Activated T-cell treated with anti-CD3 and anti-CD28 coated beads for 24 hours (primary cell): ENCODE results near the gene ROBO1.
"Not testable (repeated sequence)": the region's sequence is repeated elsewhere in the genome, so short reads cannot be mapped to it uniquely, and the experiment has no call there.

Experiments used
- DNase-seq: peaks from one replicate; pipeline ENCODE4 v3.0.0-alpha.2; 2020; ENCODE audit warnings: low read depth

The ROBO1 gene

DNA sequence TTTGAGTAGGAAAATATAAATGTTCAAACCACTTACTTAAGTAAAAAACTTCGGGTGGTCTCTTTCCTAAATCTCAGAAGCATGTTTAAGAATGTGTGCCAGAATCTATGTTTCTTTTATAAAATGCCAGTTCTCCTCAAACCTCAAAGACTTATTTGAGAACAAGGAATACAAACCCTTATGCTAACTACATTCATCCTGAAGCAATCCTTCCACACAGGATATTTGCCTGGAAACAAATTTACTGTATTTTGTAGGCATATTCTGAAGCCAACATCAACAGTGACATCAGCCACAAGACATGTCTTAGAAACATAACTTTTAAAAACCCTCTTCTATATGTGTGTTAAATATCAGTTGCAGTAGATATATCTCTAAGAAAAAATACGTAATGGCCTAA is 1077.0 kb downstream of the ROBO1 start:
- DNase-seq = no peak

DNA sequence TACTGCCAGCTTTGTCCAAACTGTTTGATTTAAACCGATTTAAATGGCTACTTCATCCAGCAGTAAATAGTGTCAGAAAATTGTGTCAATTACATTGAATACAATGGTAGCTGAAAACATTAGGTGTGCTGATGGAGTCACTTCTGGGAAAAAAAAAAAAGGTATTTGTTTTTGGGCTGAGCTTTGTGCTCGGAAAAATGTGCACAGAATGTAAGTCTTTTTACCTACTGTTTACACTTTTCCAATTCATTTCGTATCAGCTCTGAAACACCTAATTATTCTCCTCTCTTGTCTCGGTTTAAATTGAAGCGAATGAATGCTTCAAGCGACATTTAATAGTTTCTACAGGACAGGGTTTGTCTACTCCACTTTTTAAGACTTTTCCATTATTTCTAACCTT is 1078.4 kb downstream of the ROBO1 start:
- no peak for DNase-seq

DNA sequence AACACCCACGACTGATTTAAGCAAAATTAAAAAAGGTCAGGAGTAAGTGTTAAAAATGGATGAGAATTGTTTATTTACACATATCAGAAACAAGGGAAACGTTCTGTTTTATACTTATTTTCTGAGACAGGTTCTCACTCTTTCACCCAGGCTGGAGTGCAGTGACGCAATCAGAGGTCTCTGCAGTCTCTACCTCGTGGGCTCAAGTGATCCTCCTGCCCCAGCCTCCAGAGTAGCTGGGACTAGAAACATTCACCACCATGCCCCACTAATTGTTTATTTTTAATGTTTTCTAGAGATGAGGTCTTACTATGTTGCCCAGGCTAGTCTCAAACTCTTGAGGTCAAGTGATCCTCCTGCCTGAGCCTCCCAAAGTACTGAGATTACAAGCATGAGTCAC is 1080.3 kb downstream of the ROBO1 start:
- DNase-seq = no peak

DNA sequence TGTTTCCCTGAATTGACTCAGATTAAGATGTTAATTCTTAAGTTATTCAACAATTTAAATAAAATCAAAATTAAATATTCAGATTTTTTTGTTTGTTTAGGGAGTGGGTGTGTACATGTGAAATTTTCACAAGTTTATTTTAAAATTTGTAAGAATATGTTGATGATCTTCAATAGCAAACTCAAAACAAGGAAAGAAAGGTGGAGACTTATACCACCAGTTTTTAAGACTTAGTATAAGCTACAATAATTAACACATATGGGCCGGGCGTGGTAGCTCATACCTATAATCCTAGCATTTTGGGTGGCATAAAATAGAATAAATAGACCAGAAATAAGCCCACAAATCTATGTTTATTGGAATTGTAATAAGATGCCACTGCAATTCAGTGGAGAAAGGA is 1084.5 kb downstream of the ROBO1 start:
- no peak for DNase-seq

DNA sequence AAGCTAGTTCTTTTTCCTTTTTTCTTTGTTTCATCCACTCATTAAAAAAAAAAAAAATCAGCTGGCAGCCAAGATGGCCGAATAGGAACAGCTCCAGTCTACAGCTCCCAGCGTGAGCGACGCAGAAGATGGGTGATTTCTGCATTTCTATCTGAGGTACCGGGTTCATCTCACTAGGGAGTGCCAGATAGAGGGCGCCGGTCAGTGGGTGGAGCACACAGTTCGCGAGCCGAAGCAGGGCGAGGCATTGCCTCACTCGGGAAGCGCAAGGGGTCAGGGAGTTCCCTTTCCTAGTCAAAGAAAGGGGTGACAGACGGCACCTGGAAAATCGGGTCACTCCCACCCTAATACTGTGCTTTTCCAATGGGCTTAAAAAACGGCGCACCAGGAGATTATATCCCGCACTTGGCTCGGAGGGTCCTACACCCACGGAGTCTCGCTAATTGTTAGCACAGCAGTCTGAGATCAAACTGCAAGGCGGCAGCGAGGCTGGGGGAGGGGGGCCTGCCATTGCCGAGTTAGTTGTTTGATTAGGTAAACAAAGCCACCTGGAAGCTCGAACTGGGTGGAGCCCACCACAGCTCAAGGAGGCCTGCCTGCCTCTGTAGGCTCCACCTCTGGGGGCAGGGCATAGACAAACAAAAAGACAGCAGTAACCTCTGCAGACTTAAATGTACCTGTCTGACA is 1092.5 kb downstream of the ROBO1 start:
- not testable (repeated sequence) for DNase-seq

DNA sequence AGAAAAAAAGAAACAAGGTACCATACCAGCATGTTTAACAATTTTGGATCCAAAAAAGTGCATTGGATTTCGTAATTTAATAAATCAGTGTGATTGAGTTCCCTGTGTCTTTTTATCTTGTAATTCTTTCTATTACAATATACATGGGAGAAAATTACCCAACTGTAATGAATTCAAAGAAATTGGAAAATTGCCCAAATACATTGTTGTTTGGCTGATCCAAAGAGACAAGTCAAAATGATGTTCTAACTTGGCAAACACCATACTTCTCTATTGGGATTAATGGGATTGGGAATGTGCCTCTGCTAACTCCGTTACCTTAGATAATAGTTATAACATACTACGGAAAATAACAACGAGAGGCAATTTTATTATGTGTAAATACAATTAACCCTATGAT is 1097.1 kb downstream of the ROBO1 start:
- no peak for DNase-seq

DNA sequence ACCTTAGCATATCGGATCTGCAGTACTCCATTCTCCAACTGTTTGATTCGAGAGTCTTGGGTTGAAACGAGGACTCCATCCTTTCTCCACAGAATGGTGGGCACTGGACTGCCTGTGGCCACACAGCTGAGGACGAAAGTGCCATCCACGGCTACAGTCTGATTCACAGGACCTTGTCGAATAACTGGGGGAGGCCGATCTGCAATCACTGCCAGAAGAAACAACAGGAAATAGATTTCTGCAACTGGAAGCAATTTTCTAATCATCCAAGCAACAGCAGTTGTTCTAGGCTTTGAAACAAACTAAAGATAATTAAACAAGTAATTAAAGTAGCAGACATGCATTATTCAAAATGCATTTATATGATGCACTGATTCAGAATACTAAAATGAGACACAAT is 1097.7 kb downstream of the ROBO1 start:
- no peak for DNase-seq

DNA sequence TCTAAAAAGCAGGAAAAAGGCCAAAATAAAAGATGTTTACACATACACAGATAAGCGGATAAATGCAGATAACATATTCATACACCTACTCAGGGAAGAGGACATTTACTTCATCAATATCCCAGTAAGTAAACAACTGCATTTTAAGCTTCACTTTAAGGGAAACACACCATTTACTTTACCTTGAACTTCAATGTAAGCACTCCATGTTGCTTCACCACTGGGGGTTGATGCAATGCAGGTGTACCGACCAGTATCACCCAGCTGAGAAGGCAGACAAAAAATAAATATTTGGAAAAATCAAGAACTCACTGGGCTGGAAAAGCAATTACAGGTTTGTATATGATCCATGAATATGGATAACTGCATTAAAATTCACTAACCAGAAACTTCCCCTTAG is 1099.5 kb downstream of the ROBO1 start:
- no peak for DNase-seq

DNA sequence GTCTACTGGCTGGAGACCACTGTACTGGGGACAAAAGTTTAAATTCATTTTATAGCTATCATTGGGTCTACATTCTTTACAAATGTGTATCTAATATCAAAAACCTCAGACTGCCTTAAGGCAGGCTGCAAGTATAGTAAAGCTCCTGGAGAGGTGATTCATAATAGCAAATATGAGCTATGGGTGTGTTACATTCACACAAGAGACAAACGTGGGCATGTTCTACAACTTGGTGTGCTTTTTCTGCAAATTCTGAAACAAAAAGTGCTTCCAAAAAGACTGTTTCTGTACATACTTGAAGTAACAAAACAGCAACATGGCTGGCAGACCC is 1101.4 kb downstream of the ROBO1 start:
- DNase-seq = no peak

DNA sequence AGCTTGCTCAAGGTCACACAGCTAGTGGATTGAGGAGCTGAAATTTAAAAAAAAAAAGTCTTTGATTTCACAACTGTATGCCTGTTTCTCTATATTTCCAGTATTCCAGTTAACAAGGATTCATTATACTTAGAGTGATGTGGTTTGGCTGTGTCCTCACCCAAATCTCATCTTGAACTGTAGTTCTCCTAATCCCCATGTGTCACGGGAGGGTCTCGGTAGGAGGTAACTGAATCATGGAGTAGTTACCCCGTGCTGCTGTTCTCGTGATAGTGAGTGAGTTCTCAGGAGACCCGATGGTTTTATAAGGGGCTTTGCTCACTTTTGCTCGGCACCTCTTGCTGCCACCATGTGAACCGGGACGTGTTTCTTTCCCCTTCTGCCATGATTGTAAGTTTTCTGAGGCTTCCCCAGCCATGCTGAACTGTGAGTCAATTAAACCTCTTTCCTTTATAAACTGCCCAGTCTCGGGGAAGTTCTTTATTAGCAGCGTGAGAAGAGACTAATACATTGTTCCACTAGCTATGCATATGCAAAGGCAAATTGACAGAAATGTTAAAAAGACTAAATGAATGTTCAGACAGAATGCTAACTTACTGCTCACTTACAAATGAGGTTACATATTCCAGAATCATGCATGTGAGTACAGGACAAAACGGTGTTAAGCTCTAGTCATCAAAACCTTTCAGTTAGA is 1101.9 kb downstream of the ROBO1 start:
- no peak for DNase-seq

DNA sequence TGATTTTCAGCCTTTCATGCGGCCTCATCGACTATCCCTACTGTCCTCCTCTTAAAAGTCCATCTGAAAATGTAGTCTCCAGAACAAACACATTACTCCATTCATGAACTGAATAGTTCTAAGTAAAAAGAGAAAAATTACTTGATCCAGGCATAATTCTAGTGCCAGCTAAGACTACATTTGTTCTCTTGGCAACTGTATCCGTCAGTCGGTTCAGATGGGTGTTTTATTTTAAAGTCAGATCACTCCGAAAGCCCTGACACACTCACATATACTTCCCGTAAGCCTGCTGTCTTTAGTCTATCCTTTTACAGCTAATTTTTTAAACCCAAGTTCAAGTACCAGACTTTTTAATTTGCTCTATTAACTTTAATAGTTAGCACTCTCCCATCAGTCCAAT is 1102.7 kb downstream of the ROBO1 start:
- DNase-seq = no peak

DNA sequence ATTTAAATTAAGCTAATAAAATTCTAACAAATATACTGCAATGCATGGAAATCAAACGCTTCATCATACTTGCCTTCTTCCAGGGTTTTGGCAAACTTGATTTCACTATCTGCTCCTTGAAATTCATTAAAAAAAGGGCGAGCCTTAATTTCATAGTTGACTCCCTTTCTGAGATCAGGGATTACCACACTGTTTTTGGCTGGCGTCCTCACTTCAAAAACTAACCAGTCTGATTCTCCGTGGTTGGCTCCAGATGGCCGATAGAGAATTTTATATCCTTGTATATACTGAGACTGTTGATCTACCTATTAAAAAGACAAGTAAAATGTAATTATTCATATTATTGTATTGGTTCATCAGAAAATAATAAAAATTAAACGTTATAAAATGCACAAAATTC is 1106.8 kb downstream of the ROBO1 start:
- no peak for DNase-seq

DNA sequence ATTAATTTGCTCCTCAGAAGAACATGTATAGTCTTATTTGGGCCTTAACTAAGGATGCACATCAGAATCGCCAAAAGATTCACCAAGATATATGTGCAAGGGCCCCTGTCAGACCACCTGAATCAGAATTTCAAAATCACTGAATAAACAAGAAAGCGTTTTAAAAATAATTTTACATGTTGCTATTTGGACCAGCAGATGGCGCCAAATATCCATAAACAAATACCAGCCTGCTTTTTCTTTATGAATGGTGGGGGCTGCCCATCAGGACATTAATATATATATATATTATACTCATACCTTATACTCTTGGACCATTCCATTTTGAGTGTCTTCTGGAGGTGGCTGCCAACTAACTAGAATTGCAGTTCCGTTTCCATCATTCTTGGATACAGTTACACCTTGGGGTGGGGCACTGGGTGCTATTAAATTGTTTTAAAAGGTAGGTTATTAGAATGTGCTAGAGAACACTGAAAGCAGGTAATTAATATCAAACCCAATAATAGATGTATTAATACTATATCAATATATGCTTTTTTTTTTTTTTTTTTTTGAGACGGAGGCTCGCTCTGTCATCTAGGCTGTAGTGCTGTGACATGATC is 1108.3 kb downstream of the ROBO1 start:
- peak; percentile 4 for DNase-seq

DNA sequence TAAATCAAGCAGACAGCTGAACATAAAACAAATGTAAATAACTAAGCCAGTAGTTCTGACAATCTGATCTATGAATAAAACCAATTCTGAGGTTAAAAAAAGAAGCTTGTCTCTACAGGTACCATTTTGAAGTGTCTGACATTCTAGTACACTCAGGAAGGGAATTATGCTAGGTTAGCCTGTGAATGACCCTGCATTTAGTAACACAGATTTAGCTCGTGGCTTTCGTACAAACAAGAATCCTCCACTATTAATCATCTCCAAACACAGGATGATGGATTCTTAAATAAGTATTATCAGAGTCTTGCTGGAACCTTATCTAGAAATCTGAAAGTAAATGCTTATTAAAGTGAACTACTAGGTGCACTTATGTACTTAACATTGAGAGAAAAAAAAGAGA is 1120.1 kb downstream of the ROBO1 start:
- DNase-seq = no peak

DNA sequence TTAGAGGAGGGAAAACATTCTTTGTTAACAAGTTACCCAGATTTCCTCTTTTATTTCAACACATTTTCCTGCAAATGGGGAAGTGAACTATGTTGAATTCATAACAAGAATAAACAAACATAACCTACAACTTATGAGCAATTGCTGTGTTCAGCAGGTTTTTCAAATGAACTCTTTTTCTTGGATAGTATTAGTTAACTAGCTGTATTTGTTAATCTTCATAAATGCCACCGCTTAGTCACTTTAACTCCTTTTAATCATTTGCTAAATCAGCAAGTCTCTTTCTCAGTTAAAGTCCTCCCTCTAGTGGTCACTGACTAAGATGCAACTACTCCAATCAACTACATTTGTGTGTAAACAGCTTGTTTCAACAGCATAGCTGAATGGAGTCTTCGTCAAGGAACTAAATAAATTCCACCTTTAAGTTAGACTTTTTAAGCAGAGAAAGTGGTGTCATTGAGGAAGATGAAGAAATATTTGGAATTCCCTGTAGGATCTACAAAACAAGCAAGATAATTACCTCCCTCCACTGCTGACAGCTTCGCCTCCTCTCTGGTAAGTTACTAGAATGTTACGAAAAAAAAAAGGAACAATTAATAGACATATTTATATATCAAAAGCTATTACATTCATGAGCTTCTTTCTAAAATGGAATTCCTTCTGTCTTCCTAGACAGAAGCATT is 1122.0 kb downstream of the ROBO1 start:
- DNase-seq = no peak

DNA sequence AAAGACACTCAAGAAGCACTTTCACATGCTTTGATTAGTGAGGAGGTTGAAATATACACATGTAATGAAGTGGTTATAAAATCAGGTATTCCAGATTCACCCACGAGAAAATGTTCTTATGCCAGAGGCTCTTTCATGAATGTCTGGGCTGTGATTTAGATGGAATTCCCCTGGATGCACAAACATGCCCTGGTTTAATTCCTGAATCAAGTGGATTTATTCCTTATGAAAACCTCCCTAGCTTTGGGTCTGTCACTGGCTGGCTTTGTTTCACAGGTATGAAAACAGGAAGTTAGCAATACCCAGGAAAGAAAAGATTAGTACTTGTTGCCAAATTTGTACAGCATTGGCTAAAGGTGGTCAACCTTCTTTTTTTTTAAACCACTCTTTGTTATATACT is 1123.0 kb downstream of the ROBO1 start:
- DNase-seq = no peak

DNA sequence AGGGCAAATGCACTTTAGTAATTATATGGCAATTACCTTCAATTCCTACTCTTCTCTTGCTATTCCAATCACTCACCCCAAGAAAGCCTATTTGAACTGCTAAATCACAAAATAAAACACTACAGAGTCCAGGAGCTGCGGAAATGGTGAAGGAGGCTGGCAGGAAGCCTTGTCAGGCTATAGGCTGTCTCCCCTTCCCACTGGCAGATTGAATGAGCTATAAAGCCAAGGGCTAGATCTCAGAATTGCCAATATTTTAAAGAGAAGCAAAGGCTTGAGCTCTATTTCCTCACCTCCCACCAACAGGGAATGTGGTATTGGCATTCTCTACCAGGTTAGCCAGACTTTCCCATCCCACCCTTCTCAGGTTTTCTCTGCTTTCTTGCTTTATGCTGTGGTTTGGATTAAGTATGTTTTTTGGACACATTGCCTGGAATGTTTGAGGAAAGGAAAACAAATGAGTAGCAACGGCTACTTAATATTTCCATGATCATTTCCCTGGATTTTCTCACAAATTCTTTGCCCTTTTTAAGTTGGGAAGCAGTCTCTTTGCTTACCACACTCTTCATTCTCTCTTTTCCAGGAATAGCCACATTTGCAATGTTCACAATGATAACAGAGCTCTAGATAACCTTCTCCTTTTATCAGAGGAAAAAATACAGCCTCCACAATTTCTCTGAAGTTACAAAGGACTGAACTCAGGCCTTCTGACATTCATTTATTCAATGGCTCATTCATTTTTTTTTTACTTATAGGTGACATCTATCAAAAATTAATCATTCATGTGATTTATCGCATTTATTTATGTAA is 1125.4 kb downstream of the ROBO1 start:
- no peak for DNase-seq

DNA sequence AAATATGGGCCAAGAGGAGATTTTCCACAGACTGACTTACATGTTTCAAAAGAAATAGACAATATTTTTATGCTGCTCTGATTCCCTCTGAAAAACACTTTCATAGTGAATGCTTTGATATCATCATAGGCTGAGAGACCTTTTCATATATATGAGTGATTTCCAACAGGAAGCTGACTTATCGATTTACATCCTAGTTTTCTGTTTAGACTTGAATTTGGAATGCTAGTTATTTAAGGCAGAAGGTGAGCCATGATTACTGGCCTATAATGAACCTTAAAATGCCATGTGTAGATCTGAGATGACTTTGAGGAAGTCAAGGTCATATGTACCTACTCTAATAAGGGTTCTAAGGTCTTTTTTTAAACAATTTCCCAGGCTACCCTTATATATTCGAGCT is 1126.1 kb downstream of the ROBO1 start:
- no peak for DNase-seq

DNA sequence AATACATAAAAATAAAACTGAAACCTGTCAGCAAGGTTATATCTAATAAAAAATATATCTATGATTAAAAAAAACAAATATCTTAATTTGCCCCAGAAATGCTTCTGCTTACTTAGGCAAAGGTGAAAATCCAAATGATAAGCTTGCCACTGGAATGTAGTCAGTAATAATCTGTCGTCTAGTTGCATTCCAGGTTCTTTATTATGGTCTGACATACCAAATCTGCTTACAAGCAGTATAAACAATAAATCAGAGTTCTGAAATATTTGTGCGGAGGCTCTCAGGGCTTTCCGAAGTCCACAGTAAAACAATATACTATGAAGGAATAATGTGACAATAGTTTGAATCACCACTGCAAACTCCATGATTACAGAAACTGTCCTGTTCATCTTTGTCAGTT is 1133.5 kb downstream of the ROBO1 start:
- DNase-seq = no peak

DNA sequence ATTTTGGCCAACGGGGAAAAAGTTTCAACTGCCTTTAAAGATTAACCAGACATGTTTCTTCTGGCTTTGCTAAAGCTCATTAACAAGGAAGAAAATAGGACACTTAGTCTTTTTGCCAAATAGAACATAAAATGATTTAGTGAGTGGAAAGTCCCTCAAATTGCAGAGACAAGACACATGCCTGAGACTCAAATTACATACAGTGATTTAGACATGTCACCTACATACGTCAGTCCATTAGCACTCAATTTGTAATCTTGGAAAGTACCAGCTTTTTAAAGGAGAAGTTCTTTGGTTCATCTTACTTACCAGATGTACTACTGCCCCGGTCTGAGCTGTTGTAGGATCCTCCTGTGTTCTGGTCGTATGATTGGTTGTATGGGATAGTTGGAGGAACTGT is 1134.2 kb downstream of the ROBO1 start:
- no peak for DNase-seq

DNA sequence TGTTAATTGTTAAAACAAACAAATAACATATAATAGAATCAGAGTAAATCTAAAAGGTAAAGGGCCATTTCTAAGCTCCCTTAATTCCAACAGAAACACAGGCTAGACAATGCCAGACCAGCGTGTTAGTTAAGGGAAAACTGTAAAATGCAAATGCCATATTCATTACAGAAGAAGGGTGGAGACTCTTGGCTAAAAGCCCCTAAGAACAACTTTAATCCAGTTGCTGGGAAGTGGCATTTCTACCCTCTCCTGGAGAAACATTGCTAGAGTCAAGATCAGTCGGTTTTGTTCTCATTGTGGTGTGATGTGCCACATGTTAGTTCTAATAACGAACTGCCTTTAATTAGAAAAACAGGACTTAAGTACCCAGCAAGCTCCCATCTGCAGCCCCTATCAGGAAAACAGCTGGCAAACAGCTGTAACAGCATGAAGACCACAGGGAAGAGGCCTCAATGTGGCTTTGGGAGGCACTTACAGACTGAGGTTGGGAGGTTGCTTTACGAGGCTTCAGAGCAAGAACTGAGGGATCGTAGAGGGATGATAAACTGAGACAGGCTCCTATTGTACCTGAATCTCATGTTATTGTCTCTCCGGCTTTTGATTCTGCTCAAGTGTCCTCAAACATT is 1134.8 kb downstream of the ROBO1 start:
- DNase-seq = no peak

DNA sequence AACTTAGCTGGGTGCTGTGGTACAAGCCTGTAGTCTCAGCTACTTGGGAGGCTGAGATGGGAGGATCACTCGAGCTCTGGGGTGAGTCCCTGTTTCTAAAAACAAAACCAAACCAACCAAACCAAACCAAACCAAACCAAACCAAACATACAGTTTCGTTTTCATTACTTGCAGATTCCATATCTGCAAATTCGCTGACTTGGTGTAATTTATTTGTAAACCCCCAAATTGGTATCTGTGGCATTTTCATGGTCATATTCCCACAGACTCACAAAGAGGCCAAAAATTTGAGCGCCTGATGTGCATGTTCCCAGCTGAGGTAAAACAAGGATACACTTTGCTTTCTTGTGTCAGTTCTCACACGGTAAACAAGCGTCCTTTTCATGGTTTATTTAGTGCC is 1138.3 kb downstream of the ROBO1 start:
- no peak for DNase-seq
